HG03442 (cell line): ENCODE data around the gene ATXN1.

Experiments
- ATAC-seq: cut with Tn5 transposase; IDR thresholded peaks from one replicate; pipeline ENCODE4 v1.9.1; 2021; ENCODE audit warnings: mild to moderate bottlenecking, moderate library complexity; ENCODE audit not compliant: unreplicated experiment

Gene ATXN1

GRCh38 chr6:16783952-16784565, 22.8 kb upstream of the ATXN1 start:
- ATAC-seq = no peak

GRCh38 chr6:16783509-16783908, 22.2 kb upstream of the ATXN1 start:
- no peak for ATAC-seq

GRCh38 chr6:16782278-16782677, 21.0 kb upstream of the ATXN1 start:
- ATAC-seq = no peak

- ATAC-seq = no peak
Measured at GRCh38 chr6:16781348-16782169, 20.3 kb upstream of the ATXN1 start.

GRCh38 chr6:16778521-16778920, 17.3 kb upstream of the ATXN1 start:
- no peak for ATAC-seq

- no peak for ATAC-seq
Measured at GRCh38 chr6:16777794-16778193, 16.5 kb upstream of the ATXN1 start.

- no peak for ATAC-seq
Measured at GRCh38 chr6:16776394-16777017, 15.2 kb upstream of the ATXN1 start.

GRCh38 chr6:16774437-16774836, 13.2 kb upstream of the ATXN1 start:
- no peak for ATAC-seq

GRCh38 chr6:16773362-16773761, 12.1 kb upstream of the ATXN1 start:
- no peak for ATAC-seq

GRCh38 chr6:16770701-16771569, 9.7 kb upstream of the ATXN1 start:
- ATAC-seq = peak; percentile 74

- no peak for ATAC-seq
Measured at GRCh38 chr6:16769986-16770376, 8.7 kb upstream of the ATXN1 start.

- peak; percentile 56 for ATAC-seq
Measured at GRCh38 chr6:16769131-16769985, 8.1 kb upstream of the ATXN1 start.

- no peak for ATAC-seq
Measured at GRCh38 chr6:16768477-16768830, 7.2 kb upstream of the ATXN1 start.

GRCh38 chr6:16767765-16768476, 6.7 kb upstream of the ATXN1 start:
- no peak for ATAC-seq

- ATAC-seq = no peak
Measured at GRCh38 chr6:16766836-16767745, 5.8 kb upstream of the ATXN1 start.

- ATAC-seq = peak; percentile 25
Measured at GRCh38 chr6:16766043-16766536, 4.8 kb upstream of the ATXN1 start.

GRCh38 chr6:16765235-16765634, 4.0 kb upstream of the ATXN1 start:
- ATAC-seq = no peak

GRCh38 chr6:16764188-16764950, 3.1 kb upstream of the ATXN1 start:
- no peak for ATAC-seq
